HK-2 (cell line): ENCODE measurements around the gene SLC1A3.
"Not testable (repeated sequence)": the region's sequence is repeated elsewhere in the genome, so short reads cannot be mapped to it uniquely, and the experiment has no call there.

Experiments
- DNase-seq: peaks from one replicate; pipeline ENCODE4 v3.0.0-alpha.2; 2018; ENCODE audit not compliant: unreplicated experiment

Gene SLC1A3

DNA sequence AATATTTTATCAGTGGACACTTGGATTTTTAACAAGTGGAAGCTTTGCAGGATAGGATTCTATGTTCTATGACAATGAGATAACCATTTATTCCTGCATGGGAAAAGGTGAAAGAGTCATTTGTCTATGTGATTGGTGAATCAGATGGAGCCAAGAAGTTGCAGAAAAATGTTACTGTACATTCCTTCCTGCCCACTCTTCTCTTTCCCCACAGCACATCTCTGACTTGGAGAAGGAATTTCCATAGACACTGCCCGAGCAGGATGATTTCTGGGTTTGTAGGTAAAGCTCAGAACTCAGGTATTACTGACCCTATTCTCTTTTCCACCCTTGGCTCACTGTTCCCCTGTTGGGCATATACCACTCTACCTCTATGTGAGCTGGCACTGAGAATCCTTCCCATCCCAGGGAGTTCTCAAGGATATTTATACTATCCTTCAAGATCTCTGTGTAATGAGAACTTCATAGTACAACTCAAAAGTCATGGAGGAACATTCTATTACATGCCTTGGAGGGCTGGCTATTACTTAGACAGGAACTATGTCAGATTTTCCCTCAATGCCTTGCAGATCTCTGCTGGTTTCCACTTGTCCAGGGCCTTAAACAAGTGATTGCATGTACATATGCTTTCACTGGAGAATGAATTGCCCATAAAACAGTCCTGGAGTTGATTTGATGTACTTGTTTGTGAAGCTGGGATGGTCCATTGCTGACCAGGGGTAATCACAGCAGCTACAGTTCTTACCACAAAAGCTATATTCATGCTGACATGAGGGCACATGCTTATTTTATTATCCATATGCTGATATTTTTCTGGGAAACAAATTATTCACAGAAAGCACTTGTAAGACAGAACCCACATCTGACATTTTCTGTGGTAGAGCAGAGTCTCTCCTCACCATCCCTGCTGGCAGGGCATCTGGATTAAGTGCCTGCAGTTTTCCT is 24.1 kb downstream of the SLC1A3 start:
- no peak for DNase-seq

DNA sequence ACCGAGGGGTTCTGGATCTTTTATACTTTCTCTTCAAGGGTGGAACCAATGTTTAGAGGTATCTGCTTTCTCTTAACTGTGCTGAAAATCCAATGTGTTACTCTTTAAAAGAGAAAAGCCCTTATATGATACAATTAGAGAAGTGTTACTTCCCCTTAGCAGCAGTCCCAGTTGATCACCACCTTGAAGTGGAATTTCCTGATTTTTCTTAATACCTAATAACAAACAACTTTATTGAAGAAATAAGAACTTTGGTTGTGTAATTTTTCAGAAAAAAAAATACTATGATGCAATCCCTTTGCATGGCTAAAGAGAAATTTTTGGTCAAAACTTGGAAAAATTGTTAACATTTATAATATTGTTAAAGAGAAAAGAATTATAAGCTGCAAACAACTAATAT is 24.7 kb downstream of the SLC1A3 start:
- DNase-seq, result no peak

DNA sequence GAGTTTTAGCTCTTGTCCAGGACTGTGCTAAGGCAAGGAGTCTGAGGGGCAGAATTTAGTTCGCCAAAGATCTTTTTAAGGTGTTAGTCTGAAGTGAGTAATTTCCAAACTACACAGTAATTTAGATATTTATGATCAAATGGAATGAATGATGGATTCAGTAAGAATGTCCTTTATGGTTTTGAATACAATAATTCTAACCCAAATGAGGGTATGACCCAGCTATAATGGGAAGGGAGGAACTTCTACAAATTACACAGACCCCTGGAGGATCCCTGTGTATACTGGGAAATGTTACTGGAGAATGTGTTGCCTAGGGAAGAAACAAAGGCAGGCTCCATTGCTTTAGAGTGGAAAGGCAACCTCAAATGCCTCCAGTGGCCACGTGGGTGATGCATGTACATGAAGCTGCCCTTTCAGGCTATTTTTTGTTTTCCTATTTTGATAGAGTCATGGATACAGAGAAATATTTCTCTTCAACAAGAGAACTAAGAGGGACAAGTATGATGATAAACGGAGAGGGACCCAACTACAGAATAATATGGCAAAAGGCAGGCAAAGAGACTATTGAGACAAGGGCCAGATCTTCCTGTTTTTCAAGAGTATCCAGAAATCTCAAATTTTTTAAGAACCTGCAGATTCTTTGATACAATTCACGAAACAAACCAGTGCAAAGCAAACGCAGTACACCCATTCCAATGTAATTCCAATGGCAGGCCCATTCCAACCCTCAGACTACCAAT is 25.4 kb downstream of the SLC1A3 start:
- DNase-seq, result no peak

DNA sequence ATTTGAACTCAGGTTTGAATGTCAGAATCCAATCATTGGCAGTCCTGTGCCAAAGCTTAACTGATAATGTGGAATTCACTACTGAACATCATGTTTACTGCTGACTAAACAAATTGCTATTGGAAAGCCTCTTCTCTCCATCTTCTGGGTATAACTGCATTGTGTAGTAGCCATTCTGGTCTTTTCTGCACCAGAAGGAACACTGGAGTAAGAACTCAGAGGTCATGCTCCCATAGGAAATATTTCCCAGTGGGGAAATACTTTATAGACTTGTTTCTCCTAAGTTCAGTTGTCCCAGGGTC is 25.9 kb downstream of the SLC1A3 start:
- DNase-seq, result no peak

DNA sequence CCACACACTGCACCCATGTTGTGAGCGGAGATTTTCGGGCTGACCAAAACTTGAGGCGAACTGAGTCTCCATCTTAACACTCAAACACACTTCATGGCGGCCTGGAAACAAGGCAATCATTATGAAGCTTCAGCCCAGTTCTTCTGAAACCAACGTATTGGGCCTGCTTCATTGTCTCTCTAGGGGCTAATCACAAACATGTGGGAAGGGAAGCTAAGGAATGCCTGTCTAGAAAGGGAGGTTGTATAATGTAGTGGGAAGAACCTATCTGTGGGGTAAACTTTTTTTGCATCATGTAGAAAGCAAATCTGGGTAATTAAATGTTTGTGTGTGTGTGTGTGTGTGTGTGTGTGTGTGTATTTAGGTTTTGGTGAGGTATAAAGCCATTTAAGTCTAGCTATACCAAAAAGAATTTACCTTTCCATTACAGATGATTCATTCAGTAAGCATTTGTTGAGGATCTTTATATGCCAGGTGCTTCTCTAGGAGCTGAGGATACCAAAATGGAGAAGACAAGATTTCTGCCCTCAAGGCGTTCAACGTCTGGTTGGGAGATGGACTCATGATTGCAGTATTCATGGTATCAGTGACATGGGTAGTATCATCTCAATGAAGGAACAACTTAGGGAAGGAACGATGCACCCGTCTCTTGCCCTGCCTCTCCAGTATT is 29.4 kb downstream of the SLC1A3 start:
- DNase-seq, result no peak

DNA sequence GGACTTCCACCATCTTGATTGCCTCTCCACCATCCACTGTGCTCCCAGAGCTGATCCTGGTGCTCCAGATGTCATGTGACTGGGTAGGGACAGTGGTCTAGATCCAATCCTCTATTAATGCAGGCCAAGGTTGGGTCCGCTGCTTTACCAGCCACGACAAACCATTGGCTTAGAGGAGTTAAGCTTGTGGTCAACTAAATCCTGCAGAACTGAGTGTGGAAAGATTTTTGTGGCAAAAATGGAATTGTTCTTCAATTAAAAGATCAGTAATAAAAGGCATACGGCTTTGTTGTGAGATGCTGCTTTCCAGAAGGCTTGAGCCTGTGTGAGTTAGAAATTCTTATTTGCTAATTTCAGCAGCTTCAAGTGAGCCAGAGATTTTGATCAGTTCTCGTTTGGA is 30.7 kb downstream of the SLC1A3 start:
- DNase-seq, result no peak

DNA sequence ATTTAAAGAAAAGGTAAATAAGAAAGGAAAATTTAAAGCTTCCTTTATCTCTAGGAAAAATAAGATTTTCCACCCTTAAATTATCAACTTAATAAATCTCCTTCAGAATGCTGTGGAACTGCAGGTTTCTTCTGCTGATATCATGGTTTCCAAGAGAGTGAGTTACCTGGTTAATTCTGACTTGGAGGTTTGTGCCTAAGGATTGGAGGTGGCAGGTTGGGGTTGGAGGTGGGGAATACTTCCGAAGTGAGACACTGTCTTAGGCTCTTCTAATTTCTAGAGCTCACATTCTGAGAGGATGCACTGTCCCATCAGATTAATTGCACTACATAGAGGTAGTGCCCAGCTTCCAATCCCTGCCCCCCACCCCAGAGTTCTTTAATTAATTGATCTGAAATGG is 31.1 kb downstream of the SLC1A3 start:
- no peak for DNase-seq

DNA sequence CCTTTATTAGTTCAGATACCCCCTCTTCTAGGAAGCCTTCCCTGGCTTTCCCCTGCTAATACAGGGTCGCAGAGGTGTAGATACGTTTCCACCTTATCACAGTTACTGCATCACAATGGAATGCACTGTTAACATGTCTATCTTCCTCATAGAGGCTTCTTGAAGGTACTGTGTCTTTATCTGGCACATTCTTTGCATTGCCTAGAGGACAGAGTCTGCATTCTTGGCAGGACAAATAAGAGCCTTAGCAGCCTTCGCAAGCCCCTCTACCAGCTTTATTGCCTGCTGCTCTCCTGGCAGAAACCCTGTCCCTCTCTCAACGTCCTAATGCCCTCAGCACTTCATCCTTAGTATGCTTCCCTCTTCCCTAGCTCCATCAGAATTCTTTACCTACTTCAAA is 31.6 kb downstream of the SLC1A3 start:
- DNase-seq, result no peak

DNA sequence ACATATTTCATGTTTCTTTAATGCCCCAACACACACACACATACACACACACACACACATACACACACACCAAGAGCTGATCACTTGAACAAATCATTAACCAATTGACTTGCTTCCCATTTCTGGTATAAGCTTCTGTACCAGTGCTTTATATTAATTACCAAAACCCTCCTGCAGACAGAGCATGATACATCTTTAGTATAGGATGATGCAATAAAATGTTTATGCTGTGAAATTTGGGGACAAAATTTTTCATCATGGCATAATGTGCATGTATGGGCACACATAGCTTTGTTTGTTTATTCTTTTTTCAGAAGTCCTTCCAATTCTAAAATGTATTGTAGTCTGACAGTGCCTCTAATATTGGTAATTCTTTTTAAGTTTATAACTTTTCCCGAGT is 34.5 kb downstream of the SLC1A3 start:
- DNase-seq, result no peak

DNA sequence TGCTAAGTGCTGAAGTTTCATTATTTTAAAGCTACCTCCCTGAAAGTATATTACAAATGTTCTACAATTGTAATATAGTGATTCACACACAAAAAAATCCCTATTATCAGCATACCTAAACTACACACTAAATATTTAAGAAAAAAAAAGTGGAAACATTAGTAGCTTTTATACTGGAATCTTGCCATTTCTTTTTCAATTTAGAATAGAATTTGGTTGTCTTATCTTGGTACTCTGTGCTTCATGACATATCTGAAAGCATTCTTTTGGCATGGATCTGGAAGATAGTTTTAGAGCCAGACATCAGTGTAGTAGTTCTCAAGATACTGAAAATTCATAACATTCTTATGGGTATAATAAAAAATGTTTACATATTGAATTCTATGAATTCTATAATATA is 35.0 kb downstream of the SLC1A3 start:
- DNase-seq, result no peak

DNA sequence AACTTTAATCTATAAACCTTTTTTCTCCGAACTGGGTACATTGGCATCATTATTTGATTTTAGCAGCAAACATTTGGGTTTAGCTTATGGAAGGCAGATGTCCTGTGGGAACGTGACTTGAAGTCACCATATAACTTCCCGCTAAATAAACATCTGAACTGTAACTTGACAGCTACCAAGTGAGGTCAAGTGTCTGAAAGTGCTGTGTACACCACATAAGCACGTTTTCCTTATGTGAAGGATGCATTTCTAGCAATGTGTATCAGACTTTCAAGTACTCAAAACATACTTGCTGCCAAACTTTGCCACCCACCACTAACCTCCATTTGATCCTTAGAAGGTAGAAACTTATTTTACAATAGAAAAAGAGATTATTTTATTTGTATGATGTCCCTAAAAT is 35.7 kb downstream of the SLC1A3 start:
- DNase-seq, result no peak

DNA sequence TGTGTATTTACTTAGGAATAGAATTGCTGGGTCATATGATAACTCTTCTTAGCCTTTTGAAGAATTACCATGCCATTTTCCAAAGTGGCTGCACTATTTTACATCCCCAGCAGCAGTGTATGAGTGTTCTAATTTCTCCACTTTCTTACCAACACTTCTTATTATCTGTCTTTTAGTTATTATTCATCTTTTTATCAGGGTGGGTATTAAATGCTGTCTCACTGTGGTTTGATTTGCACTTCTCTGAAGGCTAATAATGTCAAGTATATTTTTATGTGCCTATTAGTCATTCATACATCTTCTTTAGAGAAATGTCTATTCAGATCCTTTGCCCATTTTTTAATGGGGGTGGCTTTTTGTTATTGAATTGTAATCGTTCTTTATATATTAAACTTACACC is 36.8 kb downstream of the SLC1A3 start:
- DNase-seq, result no peak

DNA sequence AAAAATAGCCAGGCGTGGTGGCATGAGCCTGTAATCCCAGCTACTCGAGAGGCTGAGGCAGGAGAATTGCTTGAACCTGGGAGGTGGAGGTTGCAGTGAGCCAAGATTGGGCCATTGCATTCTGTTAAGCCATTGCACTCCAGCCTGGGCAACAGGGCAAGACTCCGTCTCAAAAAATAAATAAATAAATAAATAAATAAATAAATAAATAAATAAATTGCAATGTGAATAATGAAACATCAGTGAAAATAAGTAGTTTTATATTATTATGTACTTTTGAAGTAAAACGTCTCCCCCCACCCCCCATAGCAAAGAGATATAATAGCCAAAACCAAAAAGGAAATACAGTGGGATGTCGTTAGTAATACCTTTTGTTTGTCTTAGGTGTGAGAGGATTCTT is 37.4 kb downstream of the SLC1A3 start:
- not testable (repeated sequence) for DNase-seq

DNA sequence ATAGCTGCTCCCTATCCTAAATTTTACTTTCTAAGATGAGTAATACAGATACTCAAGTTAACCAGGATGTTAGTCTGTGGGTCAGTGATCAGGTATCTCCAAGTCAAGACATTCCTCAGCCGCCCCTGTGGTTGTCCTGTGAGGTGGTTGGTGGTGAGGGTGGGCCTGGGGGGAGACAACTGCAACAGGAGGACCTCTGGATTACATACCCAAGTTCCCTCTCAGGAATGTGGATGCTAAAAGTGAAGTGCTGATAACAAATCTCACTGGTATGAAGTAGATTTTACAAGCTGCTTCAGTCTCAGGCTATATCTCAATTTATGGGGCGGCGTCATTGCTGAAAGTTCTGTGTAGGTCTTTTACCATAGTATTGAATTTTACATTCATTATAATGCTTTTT is 38.3 kb downstream of the SLC1A3 start:
- peak; percentile 25 for DNase-seq

DNA sequence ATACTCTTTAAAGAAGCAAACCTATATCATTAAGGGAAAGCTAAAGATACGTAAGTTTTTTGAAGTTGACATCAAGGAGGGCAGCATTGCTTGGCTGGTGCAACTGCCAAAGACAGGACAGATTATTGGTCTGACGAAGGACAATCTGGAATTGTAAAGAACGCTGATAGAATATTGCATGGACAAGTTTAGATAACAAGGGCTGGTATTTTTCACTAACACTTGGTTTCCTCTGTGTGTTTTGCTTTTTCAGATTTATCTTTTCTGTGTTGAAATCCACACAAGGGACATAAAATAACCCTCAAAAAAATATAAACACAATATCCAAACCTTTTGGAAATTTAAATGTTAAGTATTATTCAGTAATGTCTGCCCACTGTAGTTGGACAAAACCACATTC is 39.7 kb downstream of the SLC1A3 start:
- no peak for DNase-seq

DNA sequence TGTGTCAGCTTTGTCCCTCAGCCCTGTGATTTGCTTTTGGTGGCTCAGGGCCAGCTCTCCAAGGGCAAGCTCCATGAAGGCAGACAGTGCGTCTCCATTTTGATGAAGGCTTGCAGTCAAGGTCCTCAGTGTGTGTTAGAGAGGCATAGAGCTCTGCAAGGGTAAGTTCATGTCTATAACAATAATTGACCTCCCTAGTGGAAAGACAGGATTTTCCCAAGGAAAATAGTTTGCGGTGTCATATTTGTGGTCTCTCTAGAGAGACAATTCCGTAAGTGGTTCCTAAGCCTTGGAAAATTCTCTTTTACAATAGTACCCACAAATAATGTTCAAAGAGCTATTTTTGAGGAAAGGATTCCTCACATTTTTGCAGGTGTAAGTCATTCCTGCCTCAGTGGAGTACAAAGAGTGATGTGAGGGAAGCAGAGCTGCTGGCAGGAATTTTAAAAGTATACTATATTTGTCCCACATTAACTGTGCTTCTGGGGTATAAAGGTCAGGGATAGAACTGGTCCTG is 40.2 kb downstream of the SLC1A3 start:
- peak; percentile 18 for DNase-seq

DNA sequence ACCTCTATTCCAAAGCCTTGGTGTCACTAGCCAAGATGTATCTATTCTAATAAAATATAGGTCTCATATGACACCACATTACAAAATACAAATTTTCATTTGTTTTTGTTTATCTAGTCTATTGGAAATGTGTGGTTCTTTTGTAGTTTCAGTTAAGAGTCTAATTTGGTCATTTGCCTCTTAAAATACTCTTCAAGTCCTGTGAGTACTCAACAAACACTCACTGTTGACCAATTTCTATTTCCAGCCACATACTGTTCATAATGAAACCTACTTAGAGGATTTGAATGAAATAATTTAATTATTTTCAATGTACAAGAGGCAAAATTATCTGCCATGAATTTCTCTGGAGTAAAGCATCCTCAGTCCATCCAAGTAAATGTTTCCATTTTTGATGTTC is 40.6 kb downstream of the SLC1A3 start:
- DNase-seq, result no peak

DNA sequence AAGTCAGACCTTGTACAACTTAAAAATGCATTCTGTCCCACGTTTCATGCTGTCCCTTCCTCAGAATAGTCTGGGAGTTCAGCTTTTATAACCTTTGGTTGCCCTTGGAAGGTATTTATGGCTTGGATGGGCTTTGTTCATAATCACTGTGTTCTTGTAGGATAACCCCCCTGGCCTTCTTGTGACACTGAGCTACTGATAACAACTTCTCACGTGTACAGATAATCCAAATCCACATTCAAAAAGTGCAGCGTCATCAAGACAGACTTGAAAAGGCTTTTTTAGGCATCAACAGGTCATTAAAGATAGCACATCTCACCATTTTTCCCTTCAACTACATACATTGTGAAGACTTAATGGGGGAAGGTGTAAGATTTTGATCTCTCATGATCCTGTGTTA is 42.0 kb downstream of the SLC1A3 start:
- DNase-seq, result no peak

DNA sequence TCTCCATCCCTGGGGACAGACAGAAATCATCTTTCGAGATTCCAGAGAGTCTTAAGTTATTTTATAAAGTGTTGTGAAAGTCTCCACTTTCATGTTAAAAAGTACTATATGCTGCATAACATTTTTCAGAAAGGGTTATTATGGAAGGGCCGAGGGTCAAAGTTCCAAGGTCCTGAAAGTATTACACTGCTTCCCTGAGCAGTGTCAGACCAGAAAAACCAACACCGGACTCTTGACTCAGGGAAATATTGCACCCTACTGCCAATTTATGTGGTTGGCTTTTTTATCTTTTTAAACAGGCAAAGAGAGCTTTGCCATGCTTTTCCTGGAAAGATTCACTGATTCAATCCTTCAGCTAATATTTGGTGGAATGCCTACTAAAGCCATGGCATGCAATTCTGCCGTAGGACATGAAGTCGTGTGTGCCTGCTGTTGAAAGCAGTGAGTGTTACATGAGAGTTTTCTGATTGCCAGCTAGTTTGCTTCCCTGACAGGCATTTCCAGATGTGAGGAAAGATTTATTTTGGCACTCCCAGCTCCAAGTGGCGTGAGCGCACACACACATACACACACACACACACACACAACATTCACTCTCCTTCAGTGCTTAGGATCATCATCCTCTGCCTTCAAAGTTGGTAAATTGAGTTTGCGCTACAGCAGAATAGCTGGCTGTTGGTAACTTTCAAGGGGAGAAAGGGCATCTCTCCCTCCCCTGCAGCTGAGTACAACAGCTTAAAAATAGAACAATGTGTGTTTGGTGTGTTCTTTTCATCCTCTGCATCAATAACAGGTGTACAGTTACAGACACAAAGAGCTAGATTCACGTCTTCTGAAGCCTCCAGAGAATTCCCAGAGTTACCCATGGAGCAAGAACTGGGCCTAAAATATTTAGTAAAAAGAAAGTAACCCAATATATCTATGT is 45.6 kb downstream of the SLC1A3 start:
- no peak for DNase-seq

DNA sequence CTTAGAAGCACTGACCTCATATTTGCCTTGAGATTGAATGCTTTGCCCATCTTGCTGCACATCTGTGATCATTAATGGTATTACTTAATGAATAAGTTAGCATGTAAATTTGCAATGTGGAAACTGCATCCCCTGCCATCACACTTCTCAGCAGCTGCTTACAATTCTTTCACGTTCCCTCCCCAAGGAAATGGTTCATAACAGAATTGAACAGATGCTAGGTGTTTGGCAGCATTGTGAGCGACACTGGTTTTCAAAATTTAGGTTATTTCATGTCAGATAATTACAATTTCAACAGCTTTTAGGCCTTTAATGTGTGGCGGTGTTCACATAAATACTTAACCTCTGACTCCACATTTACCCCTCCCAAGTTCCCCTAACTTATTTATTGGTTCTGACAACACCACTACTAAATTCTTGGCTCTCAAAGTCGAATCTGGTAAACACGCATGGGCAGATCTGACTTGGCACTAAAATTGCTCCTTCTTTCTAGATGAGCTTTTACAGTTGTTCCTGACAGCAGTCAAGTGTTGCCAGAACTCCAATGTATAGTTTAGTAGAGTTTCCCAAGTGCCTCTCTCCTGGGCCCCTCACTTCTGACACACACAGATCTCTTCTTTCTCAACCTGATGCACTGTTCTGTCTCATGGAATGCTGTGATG is 46.8 kb downstream of the SLC1A3 start:
- no peak for DNase-seq

DNA sequence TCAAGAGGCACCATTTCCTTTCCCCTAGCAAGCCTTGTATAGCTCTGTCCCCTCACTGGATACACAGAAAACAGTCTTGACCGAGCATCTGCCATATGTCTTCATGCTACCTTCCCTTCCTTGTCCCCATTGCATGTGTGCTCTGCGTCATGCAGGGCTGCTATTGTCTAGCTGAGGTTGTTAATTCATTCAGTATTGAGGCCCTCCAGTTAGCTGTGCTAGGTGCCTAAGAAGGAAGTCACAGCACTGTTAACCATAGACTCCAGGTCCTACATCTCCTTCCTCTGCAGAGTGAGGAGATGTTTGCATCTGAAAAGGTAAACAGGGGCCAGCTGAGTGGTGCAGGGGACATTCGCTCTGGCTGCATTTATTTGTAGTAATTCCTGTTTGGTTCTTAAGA is 48.2 kb downstream of the SLC1A3 start:
- DNase-seq, result no peak
